Neural crest cell (in vitro differentiated cells): ENCODE results near the gene DCUN1D3. TPM values are rescaled to one million over a fixed set of nuclear protein-coding genes. Genes with fewer than 3 reads are reported as not detected.

Source experiments
- DNase-seq: peaks from one replicate; pipeline ENCODE4 v3.0.0; 2021; ENCODE audit warnings: low read depth, mixed read lengths, low spot score
- H3K27ac Mint-ChIP-seq: one replicate; pipeline ENCODE4 v1.8.0; 2021; ENCODE audit warnings: mild to moderate bottlenecking, mixed read lengths; ENCODE audit not compliant: unreplicated experiment
- H3K27me3 Mint-ChIP-seq: 2 replicates; pipeline ENCODE4 v1.8.0; 2021; ENCODE audit warnings: low read depth, mild to moderate bottlenecking, mixed read lengths
- H3K36me3 Mint-ChIP-seq: 2 replicates; pipeline ENCODE4 v1.8.0; 2021; ENCODE audit warnings: low read depth, mild to moderate bottlenecking, mixed read lengths
- H3K4me1 Mint-ChIP-seq: 2 replicates; pipeline ENCODE4 v1.8.0; 2021; ENCODE audit warnings: mixed read lengths
- H3K4me3 Mint-ChIP-seq: one replicate; pipeline ENCODE4 v1.8.0; 2021; ENCODE audit warnings: mild to moderate bottlenecking, mixed read lengths
- H3K9me3 Mint-ChIP-seq: 2 replicates; pipeline ENCODE4 v1.8.0; 2021; ENCODE audit warnings: mixed read lengths
- total RNA-seq: library from RNA; stranded (reverse); gene quantifications from 2 replicates; pipeline ENCODE4 v1.2.1, GENCODE V29; 2021
- TF ChIP-seq, protein P1 (sequence below): fragments of 200-600 bp; sonication (generic); conservative IDR thresholded peaks from 2 replicates; pipeline ENCODE4 v1.5.0; 2021; ENCODE audit warnings: antibody characterized with exemption, mild to moderate bottlenecking

DCUN1D3 gene
- total RNA-seq, 1 donor from 2014 or later: 13.5 TPM

GRCh38 chr16:20860361-20860760 is 39.8 kb downstream of the DCUN1D3 start:
- DNase-seq: no peak
- Mint-ChIP-seq H3K27ac (no peak overlapping the region), H3K4me1 (no peaks in the 10 kb centered on the region), H3K36me3 (peaks cover 12% of the 10 kb centered on the region), H3K27me3 (no peaks in the 10 kb centered on the region), H3K4me3 (no peak overlapping the region), H3K9me3 (peaks cover 3% of the 10 kb centered on the region)
- TF ChIP-seq, protein P1, sequence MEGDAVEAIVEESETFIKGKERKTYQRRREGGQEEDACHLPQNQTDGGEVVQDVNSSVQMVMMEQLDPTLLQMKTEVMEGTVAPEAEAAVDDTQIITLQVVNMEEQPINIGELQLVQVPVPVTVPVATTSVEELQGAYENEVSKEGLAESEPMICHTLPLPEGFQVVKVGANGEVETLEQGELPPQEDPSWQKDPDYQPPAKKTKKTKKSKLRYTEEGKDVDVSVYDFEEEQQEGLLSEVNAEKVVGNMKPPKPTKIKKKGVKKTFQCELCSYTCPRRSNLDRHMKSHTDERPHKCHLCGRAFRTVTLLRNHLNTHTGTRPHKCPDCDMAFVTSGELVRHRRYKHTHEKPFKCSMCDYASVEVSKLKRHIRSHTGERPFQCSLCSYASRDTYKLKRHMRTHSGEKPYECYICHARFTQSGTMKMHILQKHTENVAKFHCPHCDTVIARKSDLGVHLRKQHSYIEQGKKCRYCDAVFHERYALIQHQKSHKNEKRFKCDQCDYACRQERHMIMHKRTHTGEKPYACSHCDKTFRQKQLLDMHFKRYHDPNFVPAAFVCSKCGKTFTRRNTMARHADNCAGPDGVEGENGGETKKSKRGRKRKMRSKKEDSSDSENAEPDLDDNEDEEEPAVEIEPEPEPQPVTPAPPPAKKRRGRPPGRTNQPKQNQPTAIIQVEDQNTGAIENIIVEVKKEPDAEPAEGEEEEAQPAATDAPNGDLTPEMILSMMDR: no peak

GRCh38 chr16:20859699-20860098 is 40.5 kb downstream of the DCUN1D3 start:
- no peak overlapping the region for H3K27ac Mint-ChIP-seq
- no peaks in the 10 kb centered on the region for H3K27me3 Mint-ChIP-seq
- H3K4me1 Mint-ChIP-seq: no peaks in the 10 kb centered on the region
- TF ChIP-seq, protein P1: no peak
- peaks cover 16% of the 10 kb centered on the region for H3K36me3 Mint-ChIP-seq
- no peak overlapping the region for H3K4me3 Mint-ChIP-seq
- H3K9me3 Mint-ChIP-seq: peaks cover 3% of the 10 kb centered on the region
- no peak for DNase-seq

DNA sequence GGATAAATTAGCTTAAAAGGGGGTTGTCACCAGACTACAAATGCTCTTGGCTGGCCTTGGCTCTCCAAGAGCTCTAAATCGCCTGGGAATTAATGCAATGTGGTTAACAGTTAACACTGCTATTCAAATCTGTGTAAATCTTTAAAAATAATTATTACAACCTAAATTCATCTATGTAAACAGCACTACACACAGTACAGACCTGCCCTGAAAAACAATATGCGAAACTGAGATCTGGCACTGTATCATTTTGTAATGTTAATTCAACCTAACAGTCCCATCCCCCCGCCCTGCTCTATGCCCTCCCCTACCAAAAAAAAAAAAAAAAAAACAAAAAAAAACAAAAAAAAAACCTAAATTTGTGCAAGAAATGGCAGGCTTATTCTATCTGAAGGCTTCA is 40.9 kb downstream of the DCUN1D3 start:
- Mint-ChIP-seq H3K27ac (peak overlapping the region; percentile 28), H3K9me3 (peaks cover 3% of the 10 kb centered on the region), H3K36me3 (peaks cover 16% of the 10 kb centered on the region), H3K4me3 (no peak overlapping the region), H3K4me1 (no peaks in the 10 kb centered on the region), H3K27me3 (no peaks in the 10 kb centered on the region)
- DNase-seq: no peak
- TF ChIP-seq, protein P1: no peak

- Mint-ChIP-seq H3K4me1 (no peaks in the 10 kb centered on the region), H3K9me3 (no peaks in the 10 kb centered on the region), H3K27me3 (no peaks in the 10 kb centered on the region), H3K27ac (no peak overlapping the region), H3K4me3 (no peak overlapping the region), H3K36me3 (peaks cover 13% of the 10 kb centered on the region)
- no peak for DNase-seq
- TF ChIP-seq, protein P1: no peak
These were observed 42.9 kb downstream of the DCUN1D3 start for GRCh38 chr16:20857281-20857680.

DNA sequence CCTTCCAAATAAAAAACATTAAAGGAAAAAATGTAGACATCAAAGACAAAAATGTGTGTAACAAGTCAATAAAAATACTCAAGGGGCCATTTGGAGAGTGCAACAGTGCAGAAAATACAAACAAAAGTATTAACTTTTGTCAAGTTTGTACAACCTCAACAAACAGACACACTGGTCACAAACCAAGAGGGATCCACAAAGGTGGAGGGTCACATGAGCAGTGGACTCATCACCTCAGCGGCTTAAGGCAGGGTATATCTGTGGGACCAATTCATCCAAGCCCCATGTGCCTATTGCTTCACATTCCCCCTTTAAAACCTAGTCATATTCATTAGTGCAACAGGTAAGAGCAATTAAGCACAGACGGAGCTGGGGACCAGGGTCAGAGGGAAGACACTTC is 45.2 kb downstream of the DCUN1D3 start:
- Mint-ChIP-seq H3K27me3 (no peaks in the 10 kb centered on the region), H3K36me3 (peaks cover 12% of the 10 kb centered on the region), H3K9me3 (no peaks in the 10 kb centered on the region), H3K27ac (no peak overlapping the region), H3K4me1 (no peaks in the 10 kb centered on the region), H3K4me3 (no peak overlapping the region)
- no peak for DNase-seq
- TF ChIP-seq, protein P1: no peak
